Heart left ventricle (tissue), 16 donors: ENCODE results near the gene EYS. TPM values are rescaled to one million over a fixed set of nuclear protein-coding genes. Genes with fewer than 3 reads are reported as not detected.

Experiments
- ATAC-seq, 4 donors: fragments of 200-7000 bp; cut with Tn5 transposase; one replicate each; pipeline ENCODE4 v1.9.1; 2020 to 2022; ENCODE audit warnings: moderate library complexity in 4 of 4, mild to moderate bottlenecking in 3 of 4, moderate number of reproducible peaks in 1 of 4
- DNase-seq, 5 donors: peaks; one replicate each; pipeline ENCODE4 v3.0.0-alpha.2; 2020
- H3K27ac ChIP-seq, 12 donors: fragments of 200-600 bp; sonication (generic) in 4 of 12; one replicate each; pipeline versions ENCODE4 v1.5.0 to v1.8.0; 2016 to 2022; ENCODE audit warnings: mild to moderate bottlenecking in 2 of 12
- H3K27me3 ChIP-seq, 9 donors: fragments of 200-600 bp; sonication (generic) in 2 of 9; one replicate each; pipeline versions ENCODE4 v1.5.1 to v1.8.0; 2016 to 2022; ENCODE audit warnings: mild to moderate bottlenecking in 3 of 9
- H3K36me3 ChIP-seq, 9 donors: fragments of 200-600 bp; sonication (generic) in 2 of 9; one replicate each; pipeline versions ENCODE4 v1.5.0 to v1.8.0; 2018 to 2022; ENCODE audit warnings: mild to moderate bottlenecking in 2 of 9
- H3K4me1 ChIP-seq, 12 donors: fragments of 200-600 bp; sonication (generic) in 4 of 12; one replicate each; pipeline versions ENCODE4 v1.5.0 to v1.8.0; 2016 to 2022; ENCODE audit warnings: mild to moderate bottlenecking in 3 of 12
- H3K4me3 ChIP-seq, 12 donors: fragments of 200-600 bp; sonication (generic) in 4 of 12; one replicate each; pipeline versions ENCODE4 v1.5.0 to v1.8.0; 2017 to 2022; ENCODE audit warnings: mild to moderate bottlenecking in 9 of 12, moderate library complexity in 4 of 12
- H3K9me3 ChIP-seq, 12 donors: fragments of 200-600 bp; sonication (generic) in 4 of 12; one replicate each; pipeline versions ENCODE4 v1.5.0 to v1.8.0; 2016 to 2022; ENCODE audit warnings: mild to moderate bottlenecking in 1 of 12
- POLR2A ChIP-seq, 2 donors: fragments of 450-650 bp; IDR thresholded peaks; one replicate each; pipeline ENCODE4 v1.6.1; 2017; ENCODE audit warnings: antibody characterized with exemption in 2 of 2, mild to moderate bottlenecking in 2 of 2, moderate library complexity in 2 of 2
- WGBS, 4 donors: extraction: QIAGEN DNeasy Blood & Tissue Kit in 2 of 4; methylation state at CpG; one replicate each; pipeline versions ENCODE4 v1.1.5 to v1.1.7; 2013 to 2018; 5-methylcytosine and 5-hydroxymethylcytosine counted together
- intact Hi-C, 10 donors: fragments of 100-400 bp; cut with DNase I; formaldehyde crosslinking; loops; one replicate each; pipeline versions ENCODE4 v1.11.1 to v1.14.2; 2022
- polyA plus RNA-seq, 2 donors: library from polyadenylated mRNA; stranded (reverse); fragments of 200-250 nt; gene quantifications; one replicate each; pipeline ENCODE4 v1.2.3, GENCODE V29; 2013
- total RNA-seq, 9 donors: library from RNA; depleted of rRNA in 2 of 9; stranded (reverse); fragments of >200 nt in 2 of 9; fragmentation: NEBNext Ultra II Directional in 3 of 9; extraction: Animal tissue kit (Norgen Biotek cat#: 25700) in 3 of 9; gene quantifications; one replicate each; pipeline versions ENCODE4 v1.1.0 to v1.2.4, GENCODE V29; 2016 to 2023
- TF ChIP-seq, protein P1 (sequence below), 12 donors: fragments of 200-600 bp; sonication (generic) in 4 of 12; IDR thresholded peaks; one replicate each; pipeline versions ENCODE4 v1.5.0 to v1.8.0; 2018 to 2022; ENCODE audit warnings: antibody characterized with exemption in 12 of 12, mild to moderate bottlenecking in 5 of 12
- donor health status: ischemic (EF 13 %, LVEDD 7.1; RV severe dilation, severe dysfunction).
- donor health status: healthy with polysubstance abuse.
- donor health status: DM: no; HTN: yes; CAD: no.
- donor health status: DM: no; HTN: no; CAD: no.
- donor health status: ischemic (EF 25% LVEDD 6.9; RV normal size, moderate dysfunction).
- donor health status: ischemic (EF 25% LVEDD 5.7; RV mildly dilated, moderate dysfunction).
- donor health status: healthy.
- donor health status: DM: yes; HTN: yes; CAD: no.
- donor health status: ischemic (EF 35%, LVEDD 5.7; RV mildly dilated, moderate dysfunction).
- donor health status: nonischemic (EF 11% LVEDD 7.7; RV severe dilation, severe dysfunction).
- donor health status: DM: yes; HTN: yes; CAD: no.
- donor health status: PGD.
- donor health status: ischemic (EF 29% LVEDD 5.4; RV normal size, mild dysfunction).
- donor health status: nonischemic (EF 23%, LVEDD 6.1; RV moderate dilation, normal function).

The EYS gene
- total and polyA plus RNA-seq, 11 donors = 0.07 to 0.27 (median 0.08) TPM; not detected in 8

DNA sequence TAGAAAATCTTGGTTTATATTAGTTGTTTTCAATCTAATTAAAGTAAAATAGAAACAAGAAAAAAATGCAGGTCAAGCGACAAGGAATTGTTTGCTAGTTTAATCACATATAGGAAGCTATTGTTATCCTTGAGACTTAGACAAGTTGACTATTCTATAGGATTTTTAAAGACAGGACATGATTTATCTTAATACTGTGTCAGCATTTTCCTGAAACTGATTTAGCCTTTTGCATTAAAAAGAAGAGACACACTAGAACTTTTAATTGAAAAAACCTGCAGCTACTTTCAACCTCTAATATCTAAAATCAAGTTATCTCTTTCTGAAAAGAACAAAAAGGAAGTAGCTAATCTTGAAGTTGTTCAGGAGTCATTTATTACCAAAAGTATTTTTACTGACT is 1825.2 kb downstream of the EYS start:
- DNase-seq (no peak), ATAC-seq (no peak)
- Histone ChIP-seq H3K27ac (no peak overlapping the region), H3K4me1 (no peaks in the 10 kb centered on the region), H3K4me3 (no peak overlapping the region), H3K27me3 (no peaks in the 10 kb centered on the region), H3K9me3 (peaks cover 0 to 12% (median 4%) of the 10 kb centered on the region in 12 donors), H3K36me3 (no peaks in the 10 kb centered on the region)
- TF ChIP-seq, protein P1, sequence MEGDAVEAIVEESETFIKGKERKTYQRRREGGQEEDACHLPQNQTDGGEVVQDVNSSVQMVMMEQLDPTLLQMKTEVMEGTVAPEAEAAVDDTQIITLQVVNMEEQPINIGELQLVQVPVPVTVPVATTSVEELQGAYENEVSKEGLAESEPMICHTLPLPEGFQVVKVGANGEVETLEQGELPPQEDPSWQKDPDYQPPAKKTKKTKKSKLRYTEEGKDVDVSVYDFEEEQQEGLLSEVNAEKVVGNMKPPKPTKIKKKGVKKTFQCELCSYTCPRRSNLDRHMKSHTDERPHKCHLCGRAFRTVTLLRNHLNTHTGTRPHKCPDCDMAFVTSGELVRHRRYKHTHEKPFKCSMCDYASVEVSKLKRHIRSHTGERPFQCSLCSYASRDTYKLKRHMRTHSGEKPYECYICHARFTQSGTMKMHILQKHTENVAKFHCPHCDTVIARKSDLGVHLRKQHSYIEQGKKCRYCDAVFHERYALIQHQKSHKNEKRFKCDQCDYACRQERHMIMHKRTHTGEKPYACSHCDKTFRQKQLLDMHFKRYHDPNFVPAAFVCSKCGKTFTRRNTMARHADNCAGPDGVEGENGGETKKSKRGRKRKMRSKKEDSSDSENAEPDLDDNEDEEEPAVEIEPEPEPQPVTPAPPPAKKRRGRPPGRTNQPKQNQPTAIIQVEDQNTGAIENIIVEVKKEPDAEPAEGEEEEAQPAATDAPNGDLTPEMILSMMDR (IDR thresholded peaks at IDR 0.05) = no peak
- no peak for TF ChIP-seq POLR2A (IDR thresholded peaks at IDR 0.05)
- intact Hi-C loops = no loop called here
- 57 to 78% (median 68%) methylated on average over 1 of the region's 1 CpG for WGBS, 4 donors

DNA sequence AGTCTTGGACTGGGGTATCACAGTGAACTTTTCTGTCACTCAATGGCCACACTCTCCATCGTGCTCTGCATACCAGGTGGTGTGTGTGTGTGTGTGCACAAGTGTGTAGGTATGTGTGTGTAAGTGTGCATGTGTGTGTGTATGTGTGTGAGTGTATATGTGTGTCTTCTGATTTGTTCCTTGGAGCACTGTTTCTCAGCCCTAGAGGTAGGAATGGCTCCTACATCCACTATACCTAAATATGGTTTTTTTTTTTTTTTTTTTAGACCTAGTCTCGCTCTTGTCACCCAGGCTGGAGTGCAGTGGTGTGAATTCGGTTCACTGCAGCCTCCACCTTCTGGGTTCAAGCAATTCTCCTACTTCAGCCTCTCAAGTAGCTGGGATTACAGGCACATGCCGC is 1834.8 kb downstream of the EYS start:
- intact Hi-C loops = no loop called here
- H3K36me3 ChIP-seq = no peaks in the 10 kb centered on the region
- TF ChIP-seq, protein P1 (IDR thresholded peaks at IDR 0.05) = no peak
- no peak for TF ChIP-seq POLR2A (IDR thresholded peaks at IDR 0.05)
- peaks cover 0 to 16% (median 0%) of the 10 kb centered on the region in 12 donors for H3K9me3 ChIP-seq
- ATAC-seq (no peak), DNase-seq (no peak)
- H3K27me3 ChIP-seq = no peaks in the 10 kb centered on the region
- H3K4me3 ChIP-seq = no peak overlapping the region
- H3K27ac ChIP-seq = no peak overlapping the region
- H3K4me1 ChIP-seq = no peaks in the 10 kb centered on the region
- WGBS, 4 donors = 93 to 96% (median 94%) methylated on average over 4 of the region's 4 CpGs

DNA sequence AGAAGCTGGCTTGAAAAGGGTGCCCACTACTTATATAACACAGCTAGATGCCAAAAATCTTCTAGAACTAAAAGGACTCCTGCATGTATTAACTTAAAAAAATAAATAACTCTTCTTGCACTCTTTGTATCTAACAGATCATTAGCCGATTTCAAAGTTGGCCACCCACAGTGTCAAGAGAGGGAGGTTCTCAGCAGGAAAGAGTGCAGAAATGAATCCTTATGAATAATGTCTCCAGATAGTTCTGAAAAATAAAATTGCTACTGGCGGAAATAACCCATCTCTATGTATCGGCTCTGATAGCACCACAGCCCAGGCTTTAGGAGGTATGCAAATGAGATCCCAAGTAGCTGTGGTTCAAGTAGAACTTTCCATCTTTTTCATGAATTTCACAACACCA is 1838.7 kb downstream of the EYS start:
- Histone ChIP-seq H3K4me1 (no peaks in the 10 kb centered on the region), H3K4me3 (no peak overlapping the region), H3K27ac (no peak overlapping the region), H3K27me3 (no peaks in the 10 kb centered on the region), H3K36me3 (no peaks in the 10 kb centered on the region), H3K9me3 (peaks cover 0 to 3% (median 0%) of the 10 kb centered on the region in 12 donors)
- DNase-seq (no peak), ATAC-seq (no peak)
- TF ChIP-seq POLR2A (IDR thresholded peaks at IDR 0.05) = no peak
- TF ChIP-seq, protein P1 (IDR thresholded peaks at IDR 0.05) = no peak
- WGBS, 4 donors = 76 to 84% (median 81%) methylated on average over 3 of the region's 3 CpGs
- intact Hi-C loops = no loop called here

DNA sequence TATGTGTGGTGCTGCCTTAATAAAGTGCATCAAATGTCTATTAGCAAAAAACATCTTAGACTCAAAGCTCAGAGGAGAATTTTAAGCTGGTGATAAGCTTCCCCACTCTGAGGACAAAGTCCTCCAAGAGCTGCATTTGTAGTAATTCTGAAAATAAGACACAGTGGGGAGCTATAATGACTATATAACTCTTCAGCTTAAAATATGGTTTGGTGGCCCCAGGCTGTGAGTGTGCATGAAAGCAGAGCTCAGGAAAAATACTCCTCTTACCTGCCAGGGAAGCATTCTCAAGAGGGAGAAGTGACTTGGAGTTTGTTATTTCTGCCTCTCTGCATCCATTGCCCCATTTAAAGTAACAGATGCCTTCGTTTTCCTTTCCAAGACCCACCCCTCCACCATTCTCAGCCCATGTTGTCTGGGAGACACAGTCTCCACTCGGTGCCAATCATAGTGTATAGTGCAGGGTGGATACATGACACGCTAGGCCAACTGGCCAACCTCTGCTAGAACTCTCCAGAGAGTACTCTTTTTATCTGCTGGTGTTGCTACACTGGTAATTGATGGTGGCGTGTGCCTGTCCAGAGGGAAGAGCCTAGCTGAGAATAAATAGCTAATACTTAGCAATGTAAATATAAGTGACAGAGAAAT is 1842.2 kb downstream of the EYS start:
- Histone ChIP-seq H3K27ac (no peak overlapping the region), H3K36me3 (no peaks in the 10 kb centered on the region), H3K4me3 (no peak overlapping the region), H3K9me3 (no peaks in the 10 kb centered on the region), H3K27me3 (no peaks in the 10 kb centered on the region), H3K4me1 (no peaks in the 10 kb centered on the region)
- no peak for TF ChIP-seq POLR2A (IDR thresholded peaks at IDR 0.05)
- TF ChIP-seq, protein P1 (IDR thresholded peaks at IDR 0.05) = no peak
- 62 to 72% (median 70%) methylated on average over 4 of the region's 4 CpGs for WGBS, 4 donors
- ATAC-seq (no peak), DNase-seq (no peak)
- intact Hi-C loops = no loop called here
